Endothelial cell of umbilical vein (primary cell): Measurements from ENCODE around the gene MYADM. TPM values are rescaled to one million over a fixed set of nuclear protein-coding genes. Genes with fewer than 3 reads are reported as not detected.

ENCODE experiments used
- BruUV-seq: library from RNA; stranded (reverse); fragments of 400-500 nt; replicated peaks from 2 replicates; lab custom pipeline; 2021; lab: Mats Ljungman, UMichigan
- CTCF ChIA-PET: fragments of 300-600, 350-600 bp; sonication (Branson Sonifier 250); formaldehyde crosslinking; loops from one replicate; lab custom pipeline; 2021; ENCODE audit warnings: antibody characterized with exemption, inconsistent platforms; lab: Charles Lee
- POLR2A ChIA-PET: fragments of 300-600, 350-600 bp; sonication (Branson Sonifier 250); formaldehyde crosslinking; loops from one replicate; lab custom pipeline; 2021; ENCODE audit warnings: antibody characterized with exemption, inconsistent platforms; lab: Charles Lee
- DNase-seq: peaks from one replicate; pipeline ENCODE4 v3.0.0-alpha.2; 2011; ENCODE audit warnings: low read depth, low spot score
- FAIRE-seq: peaks from 2 replicates; lab custom pipeline; 2011; peaks lifted over from hg19 to GRCh38; lab: Jason Lieb, UNC
- H2AFZ ChIP-seq: 2 replicates; pipeline ENCODE4 v1.6.0; 2012; ENCODE audit warnings: low read depth, low read length, control low read depth, inconsistent platforms
- H3K27ac ChIP-seq: 2 replicates; pipeline ENCODE4 v1.5.1; 2011; ENCODE audit warnings: low read depth, mild to moderate bottlenecking, control low read depth, low read length, moderate library complexity; ENCODE audit not compliant: insufficient read depth
- H3K27me3 ChIP-seq, 2 experiments: 2 replicates each; pipeline versions ENCODE4 v1.6.0 to v1.6.1; 2011; ENCODE audit warnings: low read length in 2 of 2, mixed read lengths in 1 of 2; ENCODE audit not compliant: control insufficient read depth in 2 of 2, insufficient read depth in 2 of 2
- H3K36me3 ChIP-seq, 2 experiments: 2 replicates in 1 of 2; 3 replicates in 1 of 2; pipeline ENCODE4 v1.5.1; 2011; ENCODE audit warnings: low read length in 2 of 2, mild to moderate bottlenecking in 1 of 2, moderate library complexity in 1 of 2; ENCODE audit not compliant: control insufficient read depth in 2 of 2, insufficient read depth in 2 of 2; ENCODE audit errors: extremely low read depth in 1 of 2
- H3K4me1 ChIP-seq: 3 replicates; pipeline ENCODE4 v1.5.1; 2011; ENCODE audit warnings: mild to moderate bottlenecking, low read length; ENCODE audit not compliant: control insufficient read depth, insufficient read depth; ENCODE audit errors: extremely low read depth
- H3K4me2 ChIP-seq: 2 replicates; pipeline ENCODE4 v1.6.1; 2011; ENCODE audit warnings: low read length, control low read depth, mixed read lengths; ENCODE audit not compliant: insufficient read depth
- H3K4me3 ChIP-seq, 3 experiments: fragments of 200-600 bp in 1 of 3; sonication (generic), shearing (Covaris generic) in 1 of 3; replicated peaks in 1 of 3; 2 replicates each; pipeline ENCODE4 v1.5.1; 2011 to 2016; ENCODE audit warnings: control low read depth in 3 of 3, low read length in 3 of 3, mild to moderate bottlenecking in 2 of 3, inconsistent platforms in 1 of 3, low read depth in 1 of 3, moderate library complexity in 1 of 3; ENCODE audit not compliant: insufficient read depth in 1 of 3
- H3K79me2 ChIP-seq: 2 replicates; pipeline ENCODE4 v1.6.0; 2012; ENCODE audit warnings: low read length, inconsistent platforms; ENCODE audit not compliant: control insufficient read depth, insufficient read depth
- H3K9ac ChIP-seq: replicated peaks from 2 replicates; pipeline ENCODE3; 2011; ENCODE audit warnings: low read length, control low read depth; ENCODE audit not compliant: insufficient read depth; ENCODE audit errors: extremely low read depth
- H3K9me1 ChIP-seq: replicated peaks from 3 replicates; pipeline ENCODE4 v1.6.0; 2011; ENCODE audit warnings: mild to moderate bottlenecking, low read length; ENCODE audit not compliant: control insufficient read depth, insufficient read depth; ENCODE audit errors: extremely low read depth
- H3K9me3 ChIP-seq: replicated peaks from 2 replicates; pipeline ENCODE4 v1.5.1; 2012; ENCODE audit warnings: low read length, inconsistent platforms; ENCODE audit not compliant: control insufficient read depth, insufficient read depth
- H4K20me1 ChIP-seq: replicated peaks from 2 replicates; pipeline ENCODE3; 2011; ENCODE audit warnings: mild to moderate bottlenecking, low read length; ENCODE audit not compliant: control insufficient read depth, insufficient read depth; ENCODE audit errors: extremely low read depth
- EZH2 ChIP-seq: IDR thresholded peaks from 2 replicates; pipeline ENCODE4 v1.6.1; 2012; ENCODE audit warnings: borderline replicate concordance, low read depth, mild to moderate bottlenecking, moderate library complexity, low read length, inconsistent platforms; ENCODE audit not compliant: severe bottlenecking
- FOS ChIP-seq: IDR thresholded peaks from 2 replicates; pipeline ENCODE4 v1.6.1; 2011; ENCODE audit warnings: mild to moderate bottlenecking, low read length, moderate library complexity, borderline replicate concordance; ENCODE audit not compliant: insufficient read depth
- GATA2 ChIP-seq: IDR thresholded peaks from 2 replicates; pipeline ENCODE4 v1.7.0; 2011; ENCODE audit warnings: low read depth, mild to moderate bottlenecking, moderate library complexity, mixed read lengths, low read length; ENCODE audit not compliant: insufficient read length, insufficient read depth
- JUN ChIP-seq: IDR thresholded peaks from 2 replicates; pipeline ENCODE4 v1.6.1; 2011; ENCODE audit warnings: borderline replicate concordance, low read depth; ENCODE audit not compliant: insufficient read length, insufficient read depth
- MAX ChIP-seq: IDR thresholded peaks from 2 replicates; pipeline ENCODE4 v1.6.1; 2011; ENCODE audit not compliant: insufficient read depth, insufficient read length
- MYC ChIP-seq: IDR thresholded peaks from one replicate; pipeline ENCODE4 v1.6.1; 2011; ENCODE audit warnings: mild to moderate bottlenecking, low read depth, low read length
- POLR2A ChIP-seq: IDR thresholded peaks from 2 replicates; pipeline ENCODE4 v1.6.1; 2012; ENCODE audit warnings: low read depth, mild to moderate bottlenecking, control low read depth, low read length
- POLR2AphosphoS5 ChIP-seq: IDR thresholded peaks from 2 replicates; pipeline ENCODE4 v1.6.1; 2012; ENCODE audit warnings: low read depth, mild to moderate bottlenecking, control low read depth, low read length, moderate library complexity; ENCODE audit not compliant: insufficient read depth
- dilution Hi-C: fragments of 300-500 bp; cut with MboI; formaldehyde crosslinking; loops from one replicate; pipeline ENCODE4 v1.15.0; 2019; ENCODE audit warnings: low sequenced_read_pairs; ENCODE audit not compliant: extremely low pct_ligation_motif_present
- intact Hi-C: fragments of 100-400 bp; cut with micrococcal nuclease; formaldehyde crosslinking; loops from one replicate; pipeline ENCODE4 v1.10.0; 2022
- polyA plus RNA-seq, 4 experiments: library from polyadenylated mRNA; depleted of rRNA in 3 of 4; stranded (reverse) in 3 of 4; unstranded in 1 of 4; fragments of >200 nt; gene quantifications; 2 replicates each; pipeline versions ENCODE4 v1.2.1 to v1.2.3, GENCODE V29; 2011 to 2012; ENCODE audit warnings: missing spikeins in 1 of 4
- total RNA-seq: library from RNA; stranded (reverse); gene quantifications from 2 replicates; pipeline ENCODE4 v1.2.3, GENCODE V29; 2021
- TF ChIP-seq, protein P1 (sequence below), 2 donors: IDR thresholded peaks; 1 replicate in 1 of 2; 2 replicates in 1 of 2; pipeline ENCODE4 v1.5.1; 2011; ENCODE audit warnings: low read length in 2 of 2, mild to moderate bottlenecking in 2 of 2, moderate library complexity in 2 of 2, control low read depth in 1 of 2, inconsistent platforms in 1 of 2, low read depth in 1 of 2; ENCODE audit not compliant: insufficient read depth in 1 of 2; ENCODE audit errors: extremely low read depth in 1 of 2

MYADM gene
- total and polyA plus RNA-seq, 2 donors (not counting 3 experiments of a cell fraction or from before 2014, with no cell fraction given): 100 to 133 TPM

DNA sequence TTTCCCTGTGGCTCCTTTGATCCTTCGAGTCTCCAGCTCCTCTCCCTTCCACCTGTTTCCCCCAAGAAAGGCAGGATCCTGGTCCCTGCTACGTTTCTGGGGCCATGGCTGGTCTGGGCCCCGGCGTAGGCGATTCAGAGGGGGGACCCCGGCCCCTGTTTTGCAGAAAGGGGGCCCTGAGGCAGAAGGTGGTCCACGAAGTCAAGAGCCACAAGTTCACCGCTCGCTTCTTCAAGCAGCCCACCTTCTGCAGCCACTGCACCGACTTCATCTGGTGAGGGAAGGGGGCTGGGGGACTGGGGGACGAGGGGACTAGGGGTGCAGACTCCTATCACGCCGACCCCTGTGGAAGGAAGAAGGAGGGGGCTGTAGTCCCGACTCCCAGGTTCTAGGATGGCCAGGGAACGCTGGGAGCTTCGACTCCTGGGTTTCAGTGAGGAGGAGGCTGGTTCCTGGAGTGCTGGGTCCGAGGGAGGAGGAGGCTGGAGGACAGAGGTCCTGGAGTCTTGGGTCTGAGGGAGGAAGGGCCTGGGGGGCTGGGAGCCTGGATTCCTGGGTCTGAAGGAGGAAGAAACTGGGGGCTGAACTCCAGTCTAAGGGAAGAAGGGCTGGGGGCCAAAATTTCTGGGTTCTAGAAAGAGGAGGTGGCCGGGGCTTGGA, 14.8 kb downstream of the MYADM start:
- Histone ChIP-seq H3K4me2 (peak overlapping the region; percentile 13), H3K4me3 (peak overlapping the region in 1 of 3 experiments; percentile 10), H3K4me1 (peaks cover 17% of the 10 kb centered on the region), H3K27ac (no peak overlapping the region), H3K9me1 (no peaks in the 10 kb centered on the region), H3K79me2 (no peaks in the 10 kb centered on the region), H4K20me1 (no peaks in the 10 kb centered on the region), H2AFZ (no peak overlapping the region), H3K27me3 (peaks cover 40 to 44% of the 10 kb centered on the region in 2 experiments), H3K9me3 (no peaks in the 10 kb centered on the region), H3K36me3 (no peaks in the 10 kb centered on the region), H3K9ac (no peak overlapping the region)
- TF ChIP-seq EZH2: peak; percentile 52
- no peak for TF ChIP-seq POLR2AphosphoS5
- dilution Hi-C loops (no loop called here), intact Hi-C loops (no loop called here)
- FAIRE-seq: no peak
- DNase-seq: no peak
- CTCF ChIA-PET: interaction anchor here (0.7 to 3.9 kb wide), 11 partner anchors 12 to 147 kb away, joined by 3 to 17 read pairs (median 4); partner anchors contain the start of gene MYADM
- POLR2A ChIA-PET: no interaction called here
- no TSS peak for BruUV-seq

GRCh38 chr19:53883231-53883661, 15.6 kb downstream of the MYADM start:
- no TSS peak for BruUV-seq
- intact Hi-C loops: no loop called here
- ChIA-PET POLR2A (interaction anchor here (0.5 kb wide), 1 partner anchor 32 kb away, joined by 6 read pairs; no protein-coding TSS in a partner anchor), CTCF (interaction anchor here (0.8 to 3.9 kb wide), 4 partner anchors 42 to 147 kb away, joined by 3 to 17 read pairs (median 5); no protein-coding TSS in a partner anchor)
- H4K20me1 ChIP-seq: no peaks in the 10 kb centered on the region
- no peak overlapping the region for H2AFZ ChIP-seq
- no peaks in the 10 kb centered on the region for H3K36me3 ChIP-seq
- H3K4me2 ChIP-seq: no peak overlapping the region
- FAIRE-seq (no peak), DNase-seq (no peak)
- H3K4me3 ChIP-seq: no peak overlapping the region
- no peak for TF ChIP-seq MAX
- TF ChIP-seq JUN: no peak
- TF ChIP-seq POLR2AphosphoS5: no peak
- no peak for TF ChIP-seq GATA2
- TF ChIP-seq POLR2A: no peak
- TF ChIP-seq MYC: no peak
- TF ChIP-seq, protein P1, sequence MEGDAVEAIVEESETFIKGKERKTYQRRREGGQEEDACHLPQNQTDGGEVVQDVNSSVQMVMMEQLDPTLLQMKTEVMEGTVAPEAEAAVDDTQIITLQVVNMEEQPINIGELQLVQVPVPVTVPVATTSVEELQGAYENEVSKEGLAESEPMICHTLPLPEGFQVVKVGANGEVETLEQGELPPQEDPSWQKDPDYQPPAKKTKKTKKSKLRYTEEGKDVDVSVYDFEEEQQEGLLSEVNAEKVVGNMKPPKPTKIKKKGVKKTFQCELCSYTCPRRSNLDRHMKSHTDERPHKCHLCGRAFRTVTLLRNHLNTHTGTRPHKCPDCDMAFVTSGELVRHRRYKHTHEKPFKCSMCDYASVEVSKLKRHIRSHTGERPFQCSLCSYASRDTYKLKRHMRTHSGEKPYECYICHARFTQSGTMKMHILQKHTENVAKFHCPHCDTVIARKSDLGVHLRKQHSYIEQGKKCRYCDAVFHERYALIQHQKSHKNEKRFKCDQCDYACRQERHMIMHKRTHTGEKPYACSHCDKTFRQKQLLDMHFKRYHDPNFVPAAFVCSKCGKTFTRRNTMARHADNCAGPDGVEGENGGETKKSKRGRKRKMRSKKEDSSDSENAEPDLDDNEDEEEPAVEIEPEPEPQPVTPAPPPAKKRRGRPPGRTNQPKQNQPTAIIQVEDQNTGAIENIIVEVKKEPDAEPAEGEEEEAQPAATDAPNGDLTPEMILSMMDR (IDR thresholded peaks at IDR 0.05; ENCODE audit: extremely low read depth in 1 of 2, insufficient read depth in 1 of 2, low read depth in 1 of 2, low read length in 2 of 2): no peak
- TF ChIP-seq FOS: no peak
- TF ChIP-seq EZH2: no peak
- H3K9me3 ChIP-seq: no peaks in the 10 kb centered on the region
- peaks cover 40 to 44% of the 10 kb centered on the region in 2 experiments for H3K27me3 ChIP-seq
- dilution Hi-C loops: no loop called here
- no peak overlapping the region for H3K9ac ChIP-seq
- no peaks in the 10 kb centered on the region for H3K9me1 ChIP-seq
- H3K79me2 ChIP-seq: no peaks in the 10 kb centered on the region
- H3K4me1 ChIP-seq: peaks cover 17% of the 10 kb centered on the region
- no peak overlapping the region for H3K27ac ChIP-seq
